HG03520 (cell line): ENCODE data around the gene AKT1.
"Not testable (repeated sequence)": the region's sequence is repeated elsewhere in the genome, so short reads cannot be mapped to it uniquely, and the experiment has no call there.

Experiments
- ATAC-seq: cut with Tn5 transposase; IDR thresholded peaks from one replicate; pipeline ENCODE4 v1.9.1; 2021; ENCODE audit warnings: mild to moderate bottlenecking, moderate library complexity; ENCODE audit not compliant: unreplicated experiment

The AKT1 gene

DNA sequence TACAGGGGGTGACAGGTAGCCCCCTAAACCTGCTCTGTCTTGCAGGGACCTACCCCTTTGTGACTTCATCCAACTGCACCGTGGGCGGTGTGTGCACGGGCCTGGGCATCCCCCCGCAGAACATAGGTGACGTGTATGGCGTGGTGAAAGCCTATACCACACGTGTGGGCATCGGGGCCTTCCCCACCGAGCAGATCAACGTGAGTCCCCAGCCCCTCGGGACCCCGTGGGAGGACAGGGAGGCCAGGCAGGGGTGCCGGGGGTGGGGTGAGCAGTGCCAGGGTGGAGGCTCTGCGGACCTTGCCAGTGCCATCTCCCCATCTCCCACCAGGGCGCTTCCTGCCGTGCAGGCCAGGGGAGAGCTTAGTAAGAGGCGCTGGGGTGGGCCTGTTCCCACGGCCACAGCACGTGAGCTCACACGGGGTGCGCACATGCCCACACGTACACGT, 53.7 kb downstream of the AKT1 start:
- no peak for ATAC-seq

DNA sequence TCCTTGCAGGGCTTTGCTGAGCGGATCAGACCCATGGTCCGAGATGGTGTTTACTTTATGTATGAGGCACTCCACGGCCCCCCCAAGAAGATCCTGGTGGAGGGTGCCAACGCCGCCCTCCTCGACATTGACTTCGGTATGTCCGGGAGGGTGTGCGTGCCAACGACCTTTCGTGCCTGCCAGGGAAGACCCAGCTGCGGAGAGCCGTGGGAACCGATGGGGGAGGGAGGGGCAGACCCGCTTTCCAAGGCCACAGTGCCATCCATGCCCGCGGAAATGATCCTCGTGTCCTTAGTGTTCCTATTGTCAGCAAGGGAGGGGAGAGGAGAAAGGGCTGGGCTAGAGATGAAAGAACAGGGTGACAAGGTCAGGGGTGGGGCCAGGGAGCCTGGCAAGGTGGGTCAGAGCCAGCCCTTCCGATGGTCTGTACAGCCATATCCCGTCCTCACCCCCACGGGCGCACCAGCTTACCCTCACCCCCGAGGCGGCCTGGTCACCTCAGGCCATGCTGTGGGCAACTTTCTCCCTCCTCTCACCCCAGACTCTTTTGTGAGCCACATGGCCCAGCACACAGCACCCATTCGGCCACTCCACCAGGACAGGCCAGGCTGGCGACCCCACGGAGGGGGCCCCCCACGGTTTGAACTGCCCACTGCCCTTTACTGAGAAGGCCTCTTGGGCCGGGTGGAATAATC, 54.3 kb downstream of the AKT1 start:
- no peak for ATAC-seq

DNA sequence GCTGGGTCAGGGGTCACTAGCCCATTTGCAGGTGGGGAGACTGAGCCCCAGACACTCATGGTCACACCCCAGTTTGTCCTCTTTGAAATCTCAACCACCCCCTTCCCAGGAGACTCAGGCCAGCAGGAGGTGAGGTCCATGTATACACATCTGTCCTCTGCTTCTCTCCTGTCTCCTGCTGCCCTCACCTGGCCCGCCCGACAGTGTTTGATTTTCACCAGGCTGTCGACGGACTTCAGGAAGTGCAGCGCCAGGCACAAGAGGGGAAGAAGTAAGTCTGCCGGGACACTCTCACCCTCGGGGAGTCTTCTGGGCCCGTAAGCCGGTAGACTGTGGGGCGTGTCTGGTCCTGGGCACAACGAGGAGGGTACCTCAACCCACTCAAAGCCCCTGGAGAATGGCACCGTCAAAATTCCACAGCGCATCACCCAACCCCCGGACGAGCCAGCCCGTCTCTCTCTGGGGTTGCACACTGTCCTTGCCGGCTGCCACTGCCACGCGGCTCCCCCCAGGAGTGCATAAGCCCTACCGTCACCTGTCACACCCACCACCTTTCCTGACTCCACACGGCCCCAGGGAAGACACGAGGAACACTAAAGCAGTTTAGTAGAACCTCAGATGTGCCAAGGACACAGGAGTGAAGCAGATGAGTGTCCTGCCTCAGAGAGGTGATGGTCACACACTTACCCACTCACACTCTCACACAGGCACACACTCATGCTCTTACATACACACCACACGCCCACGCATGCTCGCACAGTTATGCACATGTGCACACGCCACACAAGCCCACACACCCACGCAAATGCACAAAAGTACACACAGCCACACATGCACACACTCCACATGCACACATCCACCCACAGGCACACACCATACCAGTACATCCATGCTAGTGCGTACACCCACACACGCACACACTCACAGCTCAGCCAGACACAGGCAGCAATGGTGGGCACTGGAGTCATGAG, 55.7 kb downstream of the AKT1 start:
- no peak for ATAC-seq

DNA sequence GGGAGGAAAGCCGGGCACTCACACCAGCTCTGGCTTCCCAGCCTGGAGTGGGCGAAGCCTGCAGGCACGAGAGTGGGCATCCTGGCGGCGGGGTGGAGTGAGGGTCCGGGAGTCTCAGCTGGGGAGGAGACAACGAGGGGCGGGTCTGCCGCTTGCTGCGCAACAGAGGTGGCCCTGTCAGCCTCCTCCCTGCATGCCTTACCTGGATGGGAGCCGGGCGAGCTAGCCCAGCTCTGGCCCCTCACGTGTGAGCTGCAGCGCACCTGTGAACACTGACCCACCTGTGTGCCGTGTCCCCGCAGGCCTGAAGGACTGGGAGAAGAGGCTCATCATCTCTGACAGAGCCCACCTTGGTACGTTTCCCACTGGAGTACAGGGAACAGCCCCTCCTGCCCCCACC, 56.5 kb downstream of the AKT1 start:
- ATAC-seq: no peak

DNA sequence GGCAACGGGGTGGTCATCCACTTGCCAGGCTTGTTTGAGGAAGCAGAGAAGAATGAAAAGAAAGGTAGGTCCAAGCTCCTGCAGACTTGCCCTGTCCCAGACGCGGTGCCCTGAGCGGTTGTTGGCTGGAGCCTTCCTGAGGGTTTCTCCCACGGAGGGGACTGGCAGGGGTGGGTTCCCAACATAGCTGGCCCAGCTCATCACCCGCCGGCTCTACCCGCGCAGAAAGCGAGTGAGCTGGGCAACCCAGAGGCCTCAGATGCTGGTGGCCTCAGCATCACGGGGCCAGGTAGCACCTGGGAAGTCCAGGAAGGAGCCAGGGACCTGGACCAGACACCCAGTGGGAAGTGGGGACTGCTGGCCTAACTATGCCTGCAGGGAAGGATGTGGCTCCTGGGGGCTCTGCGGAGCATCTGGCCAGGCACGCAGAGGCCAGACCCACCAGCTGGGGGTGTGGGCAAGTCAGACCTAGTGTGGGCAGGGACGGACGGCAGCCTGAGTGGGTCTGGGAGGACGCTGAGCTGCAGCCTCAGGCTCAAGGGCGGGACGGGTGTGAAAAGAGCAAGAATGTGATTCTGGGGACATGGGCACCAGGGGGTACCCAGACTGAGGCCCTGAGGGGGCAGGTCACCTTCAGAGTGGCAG, 57.1 kb downstream of the AKT1 start:
- ATAC-seq: no peak

DNA sequence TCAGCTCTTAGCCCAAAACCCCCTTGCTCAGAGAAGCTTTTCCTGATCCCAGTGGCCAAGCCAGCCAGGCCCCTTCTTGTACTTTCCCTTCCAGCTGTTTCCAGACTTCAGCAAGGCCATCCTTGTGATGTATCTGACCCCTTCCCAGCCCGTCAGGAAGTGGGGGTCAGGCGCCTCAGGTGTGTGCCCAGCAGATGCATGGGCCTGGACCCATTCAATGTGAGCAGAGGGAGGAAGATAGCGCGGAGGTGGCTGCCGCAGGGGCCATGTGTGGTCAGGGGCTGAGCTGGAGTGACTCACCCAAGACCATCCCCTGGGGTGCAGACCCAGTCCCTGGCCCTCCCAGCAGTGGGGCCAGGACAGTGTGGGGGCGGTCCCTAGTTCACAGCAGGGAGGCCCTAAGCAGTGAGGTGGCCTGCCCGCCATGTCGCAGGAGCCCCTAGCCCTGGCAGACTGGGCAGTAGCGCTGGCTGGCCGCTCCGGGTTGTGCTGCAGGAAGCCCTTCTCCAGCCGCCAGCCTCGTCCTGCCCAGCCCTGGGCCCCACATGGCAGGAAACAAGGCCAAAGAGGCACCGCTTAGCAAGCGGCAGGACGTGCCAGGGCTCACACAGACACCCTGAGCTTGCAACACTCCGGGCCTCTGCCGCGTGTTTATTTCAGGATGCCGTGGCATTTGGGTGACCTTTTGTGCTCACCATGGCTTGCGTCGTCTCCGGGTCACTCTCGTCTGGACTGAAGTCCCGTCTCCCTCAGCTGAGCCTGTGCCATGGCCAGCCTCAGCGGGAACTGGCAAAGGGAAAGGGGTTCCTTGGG, 59.5 kb downstream of the AKT1 start:
- no peak for ATAC-seq

DNA sequence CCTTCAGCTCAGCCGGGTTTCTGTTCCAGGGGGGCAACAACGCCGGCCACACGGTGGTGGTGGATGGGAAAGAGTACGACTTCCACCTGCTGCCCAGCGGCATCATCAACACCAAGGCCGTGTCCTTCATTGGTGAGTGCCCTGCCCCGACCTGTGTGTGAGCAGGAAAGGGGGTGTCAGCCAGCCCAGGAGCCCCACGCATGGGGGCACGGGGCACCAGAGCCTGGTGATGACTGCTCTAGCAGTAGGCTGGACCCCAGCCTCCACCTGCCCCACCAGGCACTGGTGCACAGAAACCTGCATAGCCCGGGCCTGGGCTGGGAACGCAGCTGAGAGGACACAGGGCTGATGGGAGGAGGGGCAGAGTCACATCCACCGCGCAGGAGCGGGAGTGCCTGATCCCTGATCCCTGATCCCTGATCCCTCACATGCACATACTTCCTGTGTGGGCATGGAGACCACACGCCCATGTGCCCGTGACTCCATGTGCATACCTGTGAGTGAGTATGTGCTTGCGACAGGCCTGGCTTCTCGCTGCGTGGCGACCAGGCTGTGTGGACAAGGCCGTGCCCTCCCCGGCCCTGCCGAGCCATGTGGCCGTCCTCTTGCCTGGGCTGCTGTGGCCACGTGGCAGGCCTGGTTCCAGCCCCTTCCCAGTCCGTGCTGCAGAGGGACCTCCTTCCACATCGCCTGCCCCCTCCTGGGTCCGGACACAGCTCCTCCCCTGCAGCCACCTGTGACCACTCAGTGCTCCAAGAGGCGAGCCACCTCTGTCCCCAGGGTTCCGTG, 60.4 kb downstream of the AKT1 start:
- ATAC-seq: no peak

DNA sequence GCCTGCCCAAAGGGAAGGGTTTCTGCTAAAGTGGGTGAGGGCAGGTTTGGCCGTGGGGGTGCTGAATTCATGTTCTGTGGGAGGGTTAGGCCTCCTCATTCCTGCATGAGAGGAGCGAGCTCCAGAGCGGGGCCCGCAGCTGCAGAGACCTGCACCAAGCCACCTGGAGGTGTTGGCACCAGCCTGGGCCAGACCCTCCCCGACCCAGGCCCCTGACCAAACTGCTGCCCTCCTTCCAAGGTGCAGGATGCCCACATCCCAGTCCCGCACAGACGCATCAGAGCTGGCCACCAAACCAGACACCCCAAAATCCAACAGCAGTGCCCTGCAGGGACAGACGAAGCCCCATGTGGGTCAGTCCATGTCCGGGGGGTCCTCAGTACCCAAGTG, 61.0 kb downstream of the AKT1 start:
- ATAC-seq: no peak

DNA sequence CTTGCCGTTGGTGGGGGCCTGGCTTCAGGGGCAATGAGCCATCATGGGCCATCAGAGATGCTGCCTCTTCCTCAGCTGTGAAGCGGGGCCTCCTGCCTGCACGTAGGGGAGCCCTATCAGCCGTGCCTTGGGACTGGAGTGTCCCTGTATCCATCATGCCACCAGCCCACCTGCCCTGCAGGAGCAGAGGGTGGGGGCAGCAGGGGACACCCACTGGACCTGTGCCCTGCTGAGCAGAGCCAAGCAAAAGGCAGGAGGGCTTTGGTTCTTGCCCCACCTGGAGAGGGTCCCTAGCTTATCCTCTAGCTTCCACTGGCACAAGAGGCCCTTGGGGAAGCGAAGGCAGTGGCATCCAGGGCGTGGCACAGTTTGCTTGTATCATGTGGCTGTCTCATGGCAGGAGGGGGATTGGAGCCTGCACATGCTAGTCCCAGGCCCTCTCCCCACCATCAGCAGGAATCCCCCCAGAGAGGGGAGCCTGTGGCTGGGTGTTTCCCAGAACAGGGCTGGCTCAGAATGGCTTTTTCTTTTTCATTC, 61.4 kb downstream of the AKT1 start:
- no peak for ATAC-seq

DNA sequence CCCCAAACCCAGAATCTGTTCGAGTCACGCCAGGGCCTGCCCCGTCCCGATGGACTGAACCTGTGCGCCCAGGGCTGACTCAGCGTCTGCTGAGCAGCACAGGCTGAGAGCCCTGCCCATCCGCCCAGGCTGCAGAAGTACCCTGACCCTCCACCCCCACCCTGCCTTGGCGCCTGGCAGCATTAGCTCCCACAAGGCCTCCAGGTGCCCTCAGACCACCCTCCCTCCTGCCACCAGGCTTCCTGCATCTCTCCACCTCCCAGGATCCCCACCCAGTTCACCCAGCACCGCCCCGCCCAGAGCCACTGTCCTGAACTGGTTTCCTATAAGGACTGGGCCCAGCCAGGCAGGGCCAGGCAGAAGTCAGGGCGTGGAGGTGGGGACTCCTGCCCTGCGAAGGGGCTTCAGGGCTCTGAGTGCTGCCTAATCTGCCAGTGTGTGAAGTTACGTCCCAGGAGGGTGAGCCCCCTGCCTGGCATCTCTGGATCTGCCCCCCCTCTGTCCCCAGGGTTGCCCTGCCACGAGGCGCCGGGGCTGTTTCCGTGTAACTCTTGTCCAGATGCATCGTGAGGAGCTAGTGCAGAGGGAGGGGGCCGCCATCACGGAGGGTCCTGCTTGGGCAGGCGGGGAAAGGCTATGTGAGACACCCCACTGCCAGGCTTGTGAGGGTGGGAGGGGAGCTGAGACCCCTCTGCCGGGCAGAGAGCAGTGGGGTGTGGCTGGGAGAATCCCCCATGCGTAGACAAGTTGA, 62.4 kb downstream of the AKT1 start:
- ATAC-seq: no peak

DNA sequence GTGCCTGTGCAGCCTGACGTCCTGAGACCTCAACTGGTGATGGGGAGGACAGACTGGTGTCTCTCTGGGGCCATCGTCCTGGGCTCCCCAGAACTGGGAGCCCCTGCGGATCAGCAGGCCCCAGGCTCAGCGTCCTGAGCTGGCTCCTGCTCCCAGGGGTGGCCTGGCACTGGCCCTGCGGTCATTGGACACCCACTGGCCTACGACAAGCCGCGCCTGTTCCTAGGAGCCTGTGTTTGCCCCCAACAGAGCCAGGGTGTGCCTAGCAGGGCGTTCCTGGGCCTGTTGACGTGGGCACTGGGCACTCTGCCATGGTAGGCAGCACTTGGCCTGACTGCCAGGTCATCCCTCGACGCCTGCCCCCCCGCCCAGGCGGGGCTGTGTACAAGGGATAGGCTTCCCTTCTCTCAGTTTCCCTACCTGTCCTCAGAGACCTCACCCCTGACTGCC, 63.2 kb downstream of the AKT1 start:
- ATAC-seq: no peak

DNA sequence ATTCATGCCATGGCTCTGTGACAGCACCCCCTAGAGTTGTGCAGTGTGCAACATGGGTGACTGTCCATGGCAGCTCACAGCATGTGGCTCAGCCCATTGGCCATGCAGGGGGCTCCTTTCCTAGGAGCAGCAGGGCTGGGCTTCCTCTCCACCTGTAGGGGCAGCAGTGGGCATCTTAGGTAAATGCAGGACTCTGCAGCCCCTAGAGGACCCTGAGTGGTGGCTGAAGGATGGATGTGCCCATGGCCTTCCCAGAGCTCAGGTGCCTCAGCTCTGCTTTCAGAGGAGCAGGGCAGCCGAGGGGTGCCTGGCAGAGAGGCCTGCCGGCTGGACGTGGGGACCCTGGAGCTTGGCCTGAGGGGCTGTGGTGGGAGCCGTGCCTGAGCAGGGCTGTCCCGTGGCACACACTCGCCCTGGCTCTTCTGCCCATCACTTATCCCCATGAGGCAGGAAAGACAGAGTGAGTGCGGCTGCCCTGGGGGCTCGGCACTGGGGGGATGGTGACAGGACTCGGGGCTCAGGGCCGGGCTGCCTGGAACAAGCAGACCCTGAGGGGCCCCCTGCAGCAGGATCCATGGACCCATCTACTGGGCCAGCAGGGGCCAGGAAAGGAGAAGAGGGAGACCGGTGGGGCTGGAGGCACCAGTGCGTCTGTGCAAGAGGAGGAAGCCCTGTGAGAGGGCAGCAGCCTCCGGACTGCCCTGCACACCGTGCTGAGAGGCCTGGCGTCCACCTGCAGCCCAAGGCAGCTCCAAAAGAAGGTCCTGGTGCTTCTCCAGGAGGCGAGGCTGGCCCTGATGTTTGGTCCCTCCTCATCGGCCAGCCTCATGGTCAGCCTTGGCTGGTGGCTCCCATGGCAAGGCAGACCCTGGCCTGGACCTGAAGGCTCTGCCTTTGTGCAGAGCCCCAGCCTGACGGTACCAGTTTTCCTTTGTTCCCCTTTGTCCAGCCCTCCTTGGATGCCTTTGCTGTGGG, 63.9 kb downstream of the AKT1 start:
- no peak for ATAC-seq

DNA sequence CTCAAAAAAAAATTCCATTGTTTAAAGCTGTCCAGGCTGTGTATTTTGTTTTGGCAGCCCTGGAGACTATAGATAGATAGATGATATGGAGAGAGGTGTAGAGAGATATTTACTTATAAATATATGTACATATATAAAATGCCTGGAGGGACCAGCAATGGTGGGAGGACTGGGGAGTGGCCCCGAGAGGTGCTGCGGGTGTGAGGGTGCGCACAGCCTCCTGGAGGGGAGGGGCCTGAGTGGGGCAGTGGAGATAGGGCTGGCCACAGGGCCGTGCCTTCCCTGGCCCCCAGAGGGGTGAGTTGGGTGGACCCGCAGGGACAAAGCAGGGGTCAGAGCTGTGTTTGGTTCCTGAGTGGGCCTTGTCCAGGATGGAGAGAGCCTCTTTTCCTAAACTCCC, 65.1 kb downstream of the AKT1 start:
- ATAC-seq: no peak

DNA sequence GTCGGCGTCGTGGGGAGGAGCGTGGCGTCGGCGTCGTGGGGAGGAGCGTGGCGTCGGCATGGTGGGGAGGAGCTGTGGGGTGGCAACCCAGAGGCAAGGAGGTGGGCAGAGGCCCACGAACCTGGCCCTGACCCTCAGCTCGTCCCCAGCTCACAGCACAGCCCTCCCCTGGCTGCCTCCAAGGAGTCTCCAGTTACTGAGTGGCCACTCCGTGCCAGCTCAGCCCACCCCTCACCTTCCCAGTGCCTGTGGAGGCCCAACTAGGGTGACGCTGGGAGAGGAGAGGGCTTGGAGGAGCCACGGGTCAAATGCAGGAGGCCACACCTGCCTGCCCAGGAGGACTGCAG, 65.7 kb downstream of the AKT1 start:
- ATAC-seq: no peak

DNA sequence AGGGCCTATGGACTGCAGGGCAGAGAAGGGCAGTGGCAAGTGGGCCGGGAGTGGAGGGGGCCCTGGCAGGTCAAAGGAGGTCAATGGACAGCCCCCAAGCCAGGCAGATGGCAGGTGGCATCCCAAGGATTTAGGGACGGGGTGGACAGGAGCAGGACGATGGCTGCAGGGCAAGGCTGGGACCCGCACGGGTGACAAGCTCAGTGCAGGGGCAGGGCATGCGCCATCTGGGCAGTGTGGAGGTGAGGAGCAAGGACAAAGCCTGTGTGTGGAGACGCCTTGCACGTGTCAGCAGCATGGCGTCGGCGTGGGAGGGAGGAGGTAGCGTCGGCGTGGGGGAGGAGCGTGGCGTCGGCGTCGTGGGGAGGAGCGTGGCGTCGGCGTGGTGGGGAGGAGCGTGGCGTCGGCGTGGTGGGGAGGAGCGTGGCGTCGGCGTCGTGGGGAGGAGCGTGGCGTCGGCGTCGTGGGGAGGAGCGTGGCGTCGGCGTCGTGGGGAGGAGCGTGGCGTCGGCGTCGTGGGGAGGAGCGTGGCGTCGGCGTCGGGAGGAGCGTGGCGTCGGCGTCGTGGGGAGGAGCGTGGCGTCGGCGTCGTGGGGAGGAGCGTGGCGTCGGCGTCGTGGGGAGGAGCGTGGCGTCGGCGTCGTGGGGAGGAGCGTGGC, 66.2 kb downstream of the AKT1 start:
- ATAC-seq: not testable (repeated sequence)

DNA sequence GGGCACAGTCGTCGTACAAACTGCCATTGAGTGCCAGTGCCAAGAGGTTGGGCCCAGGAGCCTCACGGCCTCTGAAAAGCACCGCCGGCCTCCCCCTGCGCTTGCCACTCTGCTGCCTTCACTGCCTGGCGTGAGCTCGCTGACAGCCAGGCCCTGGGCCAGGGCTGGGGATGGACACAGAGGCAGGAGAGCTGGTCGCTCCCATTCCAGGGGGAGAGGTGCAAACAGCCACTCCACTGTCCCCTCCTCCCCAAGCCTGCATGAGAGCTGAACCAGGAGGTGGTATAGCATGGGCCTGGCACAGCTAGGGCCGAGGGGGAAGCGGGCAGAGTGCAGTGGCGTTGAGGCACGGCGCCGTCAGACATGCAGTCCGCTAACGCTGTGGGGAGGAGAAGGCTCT, 66.9 kb downstream of the AKT1 start:
- no peak for ATAC-seq
